Upper lobe of right lung (tissue), 1 donor: ENCODE results near the gene CRYZL1. TPM values are rescaled to one million over a fixed set of nuclear protein-coding genes. Genes with fewer than 3 reads are reported as not detected.

Experiments
- ATAC-seq: fragments of 200-7000 bp; cut with Tn5 transposase; one replicate; pipeline ENCODE4 v1.9.1; 2020; ENCODE audit warnings: mild to moderate bottlenecking, moderate library complexity
- DNase-seq: peaks from one replicate; pipeline ENCODE4 v3.0.0-alpha.2; 2020
- H3K27ac ChIP-seq: fragments of 200-600 bp; one replicate; pipeline ENCODE4 v1.8.0; 2022
- H3K27me3 ChIP-seq: fragments of 200-600 bp; one replicate; pipeline ENCODE4 v1.8.0; 2022; ENCODE audit warnings: mild to moderate bottlenecking
- H3K36me3 ChIP-seq: fragments of 200-600 bp; one replicate; pipeline ENCODE4 v1.8.0; 2022
- H3K4me1 ChIP-seq: fragments of 200-600 bp; one replicate; pipeline ENCODE4 v1.8.0; 2022
- H3K4me3 ChIP-seq: fragments of 200-600 bp; one replicate; pipeline ENCODE4 v1.8.0; 2022; ENCODE audit warnings: mild to moderate bottlenecking
- H3K9me3 ChIP-seq: fragments of 200-600 bp; one replicate; pipeline ENCODE4 v1.8.0; 2022
- intact Hi-C: fragments of 100-400 bp; cut with DNase I; formaldehyde crosslinking; loops from one replicate; pipeline ENCODE4 v1.11.0; 2022
- total RNA-seq: library from RNA; stranded (reverse); fragmentation: NEBNext Ultra II Directional; extraction: Animal tissue kit (Norgen Biotek cat#: 25700); gene quantifications from one replicate; pipeline ENCODE4 v1.2.1, GENCODE V29; 2021
- TF ChIP-seq, protein P1 (sequence below): fragments of 200-600 bp; IDR thresholded peaks from one replicate; pipeline ENCODE4 v1.8.0; 2022; ENCODE audit warnings: antibody characterized with exemption
- donor health status: DM: no; HTN: yes; CAD: no; lungs with severe emphysema.

The CRYZL1 gene
- total RNA-seq, 1 donor from 2014 or later: 38.0 TPM

DNA sequence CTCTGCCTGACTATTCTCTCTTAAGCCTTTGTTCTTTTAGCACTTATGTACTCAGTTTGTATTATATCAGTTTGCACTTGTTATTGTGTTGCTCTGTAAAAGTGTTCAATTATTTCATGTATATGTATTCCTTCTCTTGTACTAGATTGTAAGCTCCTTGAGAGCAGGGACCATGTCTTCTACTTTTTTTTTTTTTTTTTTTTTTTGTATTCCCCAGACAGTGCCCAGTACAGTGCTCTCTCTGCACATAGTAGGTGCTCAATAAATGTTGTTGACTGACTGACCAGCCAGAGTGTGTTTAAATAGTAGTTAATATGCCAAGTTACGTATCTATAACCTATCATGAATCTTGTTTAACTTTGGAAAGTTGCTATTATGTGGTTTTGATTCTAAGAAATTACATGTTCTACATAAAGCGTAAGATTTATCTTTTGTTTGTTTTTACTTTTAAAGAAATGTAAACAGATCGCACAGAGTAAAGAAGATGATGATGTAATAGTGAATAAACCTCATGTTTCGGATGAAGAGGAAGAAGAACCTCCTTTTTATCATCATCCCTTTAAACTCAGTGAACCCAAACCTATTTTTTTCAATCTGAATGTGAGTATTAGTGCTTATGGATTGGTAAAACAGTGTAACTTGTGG is 82.6 kb downstream of the CRYZL1 start:
- intact Hi-C loops: no loop called here
- DNase-seq (no peak), ATAC-seq (no peak)
- no peaks in the 10 kb centered on the region for H3K27me3 ChIP-seq
- no peaks in the 10 kb centered on the region for H3K9me3 ChIP-seq
- TF ChIP-seq, protein P1, sequence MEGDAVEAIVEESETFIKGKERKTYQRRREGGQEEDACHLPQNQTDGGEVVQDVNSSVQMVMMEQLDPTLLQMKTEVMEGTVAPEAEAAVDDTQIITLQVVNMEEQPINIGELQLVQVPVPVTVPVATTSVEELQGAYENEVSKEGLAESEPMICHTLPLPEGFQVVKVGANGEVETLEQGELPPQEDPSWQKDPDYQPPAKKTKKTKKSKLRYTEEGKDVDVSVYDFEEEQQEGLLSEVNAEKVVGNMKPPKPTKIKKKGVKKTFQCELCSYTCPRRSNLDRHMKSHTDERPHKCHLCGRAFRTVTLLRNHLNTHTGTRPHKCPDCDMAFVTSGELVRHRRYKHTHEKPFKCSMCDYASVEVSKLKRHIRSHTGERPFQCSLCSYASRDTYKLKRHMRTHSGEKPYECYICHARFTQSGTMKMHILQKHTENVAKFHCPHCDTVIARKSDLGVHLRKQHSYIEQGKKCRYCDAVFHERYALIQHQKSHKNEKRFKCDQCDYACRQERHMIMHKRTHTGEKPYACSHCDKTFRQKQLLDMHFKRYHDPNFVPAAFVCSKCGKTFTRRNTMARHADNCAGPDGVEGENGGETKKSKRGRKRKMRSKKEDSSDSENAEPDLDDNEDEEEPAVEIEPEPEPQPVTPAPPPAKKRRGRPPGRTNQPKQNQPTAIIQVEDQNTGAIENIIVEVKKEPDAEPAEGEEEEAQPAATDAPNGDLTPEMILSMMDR: no peak
- no peak overlapping the region for H3K4me3 ChIP-seq
- H3K4me1 ChIP-seq: peaks cover 15% of the 10 kb centered on the region
- H3K27ac ChIP-seq: no peak overlapping the region
- peaks cover 93% of the 10 kb centered on the region for H3K36me3 ChIP-seq

DNA sequence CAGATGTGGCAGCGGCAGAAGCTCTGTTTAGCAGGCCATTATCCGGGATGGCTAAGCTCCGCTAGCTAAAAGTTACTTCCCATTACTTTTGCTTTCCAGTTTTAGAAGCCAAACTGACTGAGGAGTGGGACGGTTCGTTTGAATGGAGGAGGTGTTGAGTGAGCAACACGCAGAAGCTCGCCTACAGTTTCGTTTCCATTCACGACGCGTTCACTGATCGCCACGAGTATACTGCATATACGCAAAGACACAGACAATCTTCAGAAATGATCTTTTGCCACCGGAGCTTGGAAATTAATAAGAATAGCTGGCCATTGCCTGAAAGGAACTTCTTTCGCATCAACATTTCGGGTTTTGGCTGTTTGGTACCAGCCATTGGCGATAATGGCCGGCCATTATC is 84.1 kb downstream of the CRYZL1 start:
- TF ChIP-seq, protein P1: no peak
- H3K36me3 ChIP-seq: peaks cover 98% of the 10 kb centered on the region
- no peaks in the 10 kb centered on the region for H3K9me3 ChIP-seq
- no peak overlapping the region for H3K27ac ChIP-seq
- DNase-seq (no peak), ATAC-seq (no peak)
- H3K27me3 ChIP-seq: no peaks in the 10 kb centered on the region
- H3K4me3 ChIP-seq: no peak overlapping the region
- intact Hi-C loops: no loop called here
- peaks cover 15% of the 10 kb centered on the region for H3K4me1 ChIP-seq

DNA sequence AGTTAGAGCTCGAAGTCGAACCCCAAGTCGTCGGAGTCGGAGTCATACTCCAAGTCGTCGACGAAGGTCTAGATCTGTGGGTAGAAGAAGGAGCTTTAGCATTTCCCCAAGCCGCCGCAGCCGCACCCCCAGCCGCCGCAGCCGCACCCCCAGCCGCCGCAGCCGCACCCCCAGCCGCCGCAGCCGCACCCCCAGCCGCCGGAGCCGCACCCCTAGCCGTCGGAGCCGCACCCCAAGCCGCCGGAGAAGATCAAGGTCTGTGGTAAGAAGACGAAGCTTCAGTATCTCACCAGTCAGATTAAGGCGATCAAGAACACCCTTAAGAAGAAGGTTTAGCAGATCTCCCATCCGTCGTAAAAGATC is 86.6 kb downstream of the CRYZL1 start:
- Histone ChIP-seq H3K36me3 (peaks cover 98% of the 10 kb centered on the region), H3K9me3 (no peaks in the 10 kb centered on the region), H3K4me3 (no peak overlapping the region), H3K4me1 (peaks cover 12% of the 10 kb centered on the region), H3K27ac (no peak overlapping the region), H3K27me3 (no peaks in the 10 kb centered on the region)
- DNase-seq (no peak), ATAC-seq (no peak)
- intact Hi-C loops: no loop called here
- TF ChIP-seq, protein P1: no peak

DNA sequence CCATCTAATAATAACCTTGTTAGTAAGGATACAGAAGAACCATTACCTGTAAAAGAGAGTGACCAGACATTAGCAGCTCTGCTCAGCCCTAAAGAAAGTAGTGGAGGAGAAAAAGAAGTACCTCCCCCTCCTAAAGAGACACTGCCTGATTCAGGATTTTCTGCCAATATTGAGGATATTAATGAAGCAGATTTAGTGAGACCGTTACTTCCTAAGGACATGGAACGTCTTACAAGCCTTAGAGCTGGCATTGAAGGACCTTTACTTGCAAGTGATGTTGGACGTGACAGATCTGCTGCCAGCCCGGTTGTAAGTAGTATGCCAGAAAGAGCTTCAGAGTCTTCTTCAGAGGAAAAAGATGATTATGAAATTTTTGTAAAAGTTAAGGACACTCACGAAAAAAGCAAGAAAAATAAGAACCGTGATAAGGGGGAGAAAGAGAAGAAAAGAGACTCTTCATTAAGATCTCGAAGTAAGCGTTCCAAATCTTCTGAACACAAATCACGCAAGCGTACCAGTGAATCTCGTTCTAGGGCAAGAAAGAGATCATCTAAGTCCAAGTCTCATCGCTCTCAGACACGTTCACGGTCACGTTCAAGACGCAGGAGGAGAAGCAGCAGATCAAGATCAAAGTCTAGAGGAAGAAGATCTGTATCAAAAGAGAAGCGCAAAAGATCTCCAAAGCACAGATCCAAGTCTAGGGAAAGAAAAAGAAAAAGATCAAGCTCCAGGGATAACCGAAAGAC is 87.1 kb downstream of the CRYZL1 start:
- intact Hi-C loops: no loop called here
- peaks cover 12% of the 10 kb centered on the region for H3K4me1 ChIP-seq
- H3K27ac ChIP-seq: no peak overlapping the region
- ATAC-seq (no peak), DNase-seq (no peak)
- H3K4me3 ChIP-seq: no peak overlapping the region
- H3K27me3 ChIP-seq: no peaks in the 10 kb centered on the region
- H3K9me3 ChIP-seq: no peaks in the 10 kb centered on the region
- TF ChIP-seq, protein P1: no peak
- H3K36me3 ChIP-seq: peaks cover 98% of the 10 kb centered on the region

DNA sequence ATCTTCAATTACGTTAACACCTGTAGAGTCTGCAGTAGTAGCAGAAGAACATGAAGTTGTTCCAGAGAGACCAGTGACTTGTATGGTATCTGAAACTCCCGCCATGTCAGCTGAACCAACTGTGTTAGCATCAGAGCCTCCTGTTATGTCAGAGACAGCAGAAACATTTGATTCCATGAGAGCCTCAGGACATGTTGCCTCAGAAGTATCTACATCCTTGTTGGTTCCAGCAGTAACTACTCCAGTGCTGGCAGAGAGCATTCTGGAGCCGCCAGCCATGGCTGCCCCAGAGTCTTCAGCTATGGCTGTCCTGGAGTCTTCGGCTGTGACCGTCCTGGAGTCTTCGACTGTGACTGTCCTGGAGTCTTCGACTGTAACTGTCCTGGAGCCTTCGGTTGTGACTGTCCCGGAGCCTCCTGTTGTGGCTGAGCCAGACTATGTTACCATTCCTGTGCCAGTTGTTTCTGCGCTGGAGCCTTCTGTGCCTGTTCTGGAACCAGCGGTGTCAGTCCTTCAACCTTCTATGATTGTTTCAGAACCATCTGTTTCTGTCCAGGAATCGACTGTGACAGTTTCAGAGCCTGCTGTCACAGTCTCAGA is 88.4 kb downstream of the CRYZL1 start:
- no peak overlapping the region for H3K4me3 ChIP-seq
- no peaks in the 10 kb centered on the region for H3K27me3 ChIP-seq
- no peaks in the 10 kb centered on the region for H3K9me3 ChIP-seq
- DNase-seq (no peak), ATAC-seq (peak; percentile 21)
- intact Hi-C loops: no loop called here
- peaks cover 98% of the 10 kb centered on the region for H3K36me3 ChIP-seq
- H3K4me1 ChIP-seq: peaks cover 12% of the 10 kb centered on the region
- no peak overlapping the region for H3K27ac ChIP-seq
- TF ChIP-seq, protein P1: no peak
